HepG2 (cell line): Measurements from ENCODE around the gene MADCAM1. TPM values are rescaled to one million over a fixed set of nuclear protein-coding genes. Genes with fewer than 3 reads are reported as not detected.
A peak's percentile ranks its signal among the peaks of the same experiment; 100 is the strongest.

Experiments
- CEBPZ ChIP-seq: IDR thresholded peaks from 2 replicates; pipeline ENCODE4 v1.6.1; 2012; ENCODE audit warnings: low read length, improper control_type of control experiment
- GPN1 ChIP-seq: sonication (generic); formaldehyde crosslinking; IDR thresholded peaks from 2 replicates; pipeline ENCODE4 v1.5.1; 2020; ENCODE audit warnings: missing genetic modification reagents, borderline replicate concordance
- HOXA9 ChIP-seq: sonication (generic); formaldehyde crosslinking; IDR thresholded peaks from 2 replicates; pipeline ENCODE4 v1.8.1; 2022; ENCODE audit warnings: missing genetic modification reagents, mild to moderate bottlenecking, moderate library complexity, borderline replicate concordance
- KDM6A ChIP-seq: IDR thresholded peaks from 2 replicates; pipeline ENCODE4 v1.6.1; 2016; ENCODE audit warnings: low read depth
- KLF6 ChIP-seq: IDR thresholded peaks from 2 replicates; pipeline ENCODE4 v1.8.0; 2016; ENCODE audit warnings: missing biosample characterization, missing genetic modification reagents
- MIXL1 ChIP-seq: IDR thresholded peaks from 2 replicates; pipeline ENCODE4 v1.6.1; 2016
- PAF1 ChIP-seq: IDR thresholded peaks from 2 replicates; pipeline ENCODE4 v1.6.1; 2016; ENCODE audit warnings: missing genetic modification reagents, missing compliant biosample characterization
- RXRB ChIP-seq: IDR thresholded peaks from 2 replicates; pipeline ENCODE4 v1.6.1; 2016; ENCODE audit warnings: borderline replicate concordance, missing genetic modification reagents, missing compliant biosample characterization
- SNAI1 ChIP-seq: sonication (generic); formaldehyde crosslinking; IDR thresholded peaks from 2 replicates; pipeline ENCODE4 v1.5.0; 2020; ENCODE audit warnings: mild to moderate bottlenecking, missing genetic modification reagents, borderline replicate concordance
- TFE3 ChIP-seq: IDR thresholded peaks from 2 replicates; pipeline ENCODE4 v1.6.1; 2016
- ZC3H13 ChIP-seq: sonication (generic); formaldehyde crosslinking; IDR thresholded peaks from 2 replicates; pipeline ENCODE4 v1.8.1; 2023; ENCODE audit warnings: mild to moderate bottlenecking, missing genetic modification reagents, moderate library complexity
- ZNF556 ChIP-seq: sonication (generic); formaldehyde crosslinking; IDR thresholded peaks from 2 replicates; pipeline ENCODE4 v1.4.0; 2020; ENCODE audit warnings: mild to moderate bottlenecking, missing genetic modification reagents, borderline replicate concordance
- ZNF674 ChIP-seq: sonication (generic); formaldehyde crosslinking; IDR thresholded peaks from 2 replicates; pipeline ENCODE4 v1.5.0; 2020; ENCODE audit warnings: low read depth, mild to moderate bottlenecking, missing genetic modification reagents
- ZNF788 ChIP-seq: sonication (generic); formaldehyde crosslinking; IDR thresholded peaks from 2 replicates; pipeline ENCODE4 v1.5.0; 2020; ENCODE audit warnings: mild to moderate bottlenecking, missing genetic modification reagents, borderline replicate concordance
- ZNF841 ChIP-seq: sonication (generic); formaldehyde crosslinking; IDR thresholded peaks from 2 replicates; pipeline ENCODE4 v1.8.1; 2023; ENCODE audit warnings: missing genetic modification reagents, borderline replicate concordance
- polyA plus RNA-seq, 8 experiments: library from polyadenylated mRNA; depleted of rRNA in 3 of 8; stranded (reverse) in 7 of 8; unstranded in 1 of 8; fragments of >200 nt; fragmentation: Illumina TruSeq in 4 of 8; extraction: Trizol in 4 of 8; gene quantifications; 2 replicates each; pipeline versions ENCODE4 v1.2.1 to v1.2.3, GENCODE V29; 2011 to 2016; ENCODE audit warnings: low read depth in 4 of 8, missing spikeins in 1 of 8, mixed read lengths in 1 of 8; ENCODE audit not compliant: insufficient read depth in 1 of 8
- total RNA-seq, 5 experiments: library from RNA; depleted of rRNA; stranded (reverse); fragments of >200 nt; fragmentation: Illumina TruSeq; extraction: Trizol; gene quantifications; 2 replicates each; pipeline ENCODE4 v1.2.3, GENCODE V29; 2016; ENCODE audit warnings: low read depth in 1 of 5
- TF ChIP-seq, protein P1 (sequence below): sonication (generic); formaldehyde crosslinking; IDR thresholded peaks from 2 replicates; pipeline ENCODE4 v1.8.1; 2023; ENCODE audit warnings: mild to moderate bottlenecking, missing genetic modification reagents
- TF ChIP-seq, protein P2 (sequence below): sonication (generic); formaldehyde crosslinking; IDR thresholded peaks from 2 replicates; pipeline ENCODE4 v1.4.0; 2020; ENCODE audit warnings: mild to moderate bottlenecking, low read depth, missing genetic modification reagents

The MADCAM1 gene
- total and polyA plus RNA-seq, 2 of the 13 experiments (the other 11 are each of a cell fraction or from before 2014, with no cell fraction given), result 0.29 to 0.33 TPM

DNA sequence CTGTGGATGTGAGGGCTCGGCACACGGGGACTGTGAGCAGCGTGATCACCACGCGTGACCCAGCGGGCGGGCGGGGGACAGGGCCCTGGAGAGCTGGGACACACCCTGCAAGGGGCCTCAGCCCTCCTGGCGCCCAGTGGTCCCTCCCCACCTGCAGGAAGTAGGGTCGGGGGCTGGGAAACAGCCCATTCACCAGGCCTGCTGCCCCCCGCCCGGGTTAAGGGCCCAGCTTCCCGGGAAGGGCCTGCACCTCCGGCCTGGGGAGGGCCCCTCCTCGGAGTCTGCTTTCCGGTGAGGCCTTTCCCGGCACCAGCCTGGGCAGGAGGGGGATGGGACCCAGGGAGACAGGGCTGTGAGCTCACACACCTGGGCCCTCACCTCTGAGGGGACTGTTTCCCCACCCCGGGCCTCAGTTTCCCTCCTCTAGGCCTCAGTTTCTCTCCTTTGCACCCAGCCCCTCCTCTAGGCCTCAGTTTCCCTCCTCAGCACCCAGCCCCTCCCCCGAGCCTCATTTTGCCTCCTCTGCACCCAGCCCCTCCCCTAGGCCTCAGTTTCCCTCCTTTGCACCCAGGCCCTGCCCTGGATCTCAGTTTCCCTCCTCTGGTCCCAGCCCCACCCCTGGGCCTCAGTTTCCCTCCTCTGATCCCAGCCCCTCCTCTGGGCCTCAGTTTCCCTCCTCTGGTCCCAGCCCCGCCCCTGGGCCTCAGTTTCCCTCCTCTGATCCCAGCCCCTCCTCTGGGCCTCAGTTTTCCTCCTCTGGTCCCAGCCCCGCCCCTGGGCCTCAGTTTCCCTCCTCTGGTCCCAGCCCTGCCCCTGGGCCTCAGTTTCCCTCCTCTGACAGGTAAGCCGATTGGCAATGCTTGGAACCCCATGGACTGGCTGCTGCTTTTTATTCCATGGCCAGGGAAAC, 1.9 kb upstream of the MADCAM1 start (continued):
- TF ChIP-seq TFE3 (CRISPR knock-in tag), result no peak
- TF ChIP-seq ZNF674 (CRISPR knock-in tag), result no peak
- no peak; the same call in 1 of the 2 replicates for TF ChIP-seq ZNF788
- no peak for TF ChIP-seq HOXA9 (CRISPR knock-in tag)
- no peak for TF ChIP-seq ZNF841
- TF ChIP-seq ZNF556 (CRISPR knock-in tag), result no peak; the same call in 1 of the 2 replicates
- TF ChIP-seq, protein P1, sequence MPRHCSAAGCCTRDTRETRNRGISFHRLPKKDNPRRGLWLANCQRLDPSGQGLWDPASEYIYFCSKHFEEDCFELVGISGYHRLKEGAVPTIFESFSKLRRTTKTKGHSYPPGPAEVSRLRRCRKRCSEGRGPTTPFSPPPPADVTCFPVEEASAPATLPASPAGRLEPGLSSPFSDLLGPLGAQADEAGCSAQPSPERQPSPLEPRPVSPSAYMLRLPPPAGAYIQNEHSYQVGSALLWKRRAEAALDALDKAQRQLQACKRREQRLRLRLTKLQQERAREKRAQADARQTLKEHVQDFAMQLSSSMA (CRISPR knock-in tag), result no peak
- no peak for TF ChIP-seq KLF6 (CRISPR knock-in tag)
- TF ChIP-seq, protein P2, sequence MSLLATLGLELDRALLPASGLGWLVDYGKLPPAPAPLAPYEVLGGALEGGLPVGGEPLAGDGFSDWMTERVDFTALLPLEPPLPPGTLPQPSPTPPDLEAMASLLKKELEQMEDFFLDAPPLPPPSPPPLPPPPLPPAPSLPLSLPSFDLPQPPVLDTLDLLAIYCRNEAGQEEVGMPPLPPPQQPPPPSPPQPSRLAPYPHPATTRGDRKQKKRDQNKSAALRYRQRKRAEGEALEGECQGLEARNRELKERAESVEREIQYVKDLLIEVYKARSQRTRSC (CRISPR knock-in tag), result no peak
- TF ChIP-seq PAF1, result no peak
- no peak for TF ChIP-seq MIXL1 (CRISPR knock-in tag)
- TF ChIP-seq KDM6A, result no peak
- TF ChIP-seq CEBPZ, result no peak
- no peak for TF ChIP-seq ZC3H13
- peak; percentile 21; the same call in 1 of the 2 replicates for TF ChIP-seq RXRB
- no peak for TF ChIP-seq SNAI1
- TF ChIP-seq GPN1 (CRISPR knock-in tag), result no peak
